Body of pancreas (tissue), 4 donors: ENCODE results near the gene TNNC1.

ENCODE experiments used
- POLR2A ChIP-seq, 3 donors: fragments of 450-650 bp; IDR thresholded peaks; one replicate each; pipeline ENCODE4 v1.6.1; 2016; ENCODE audit warnings: antibody characterized with exemption in 3 of 3, mild to moderate bottlenecking in 2 of 3
- TF ChIP-seq, protein P1 (sequence below), 7 experiments: fragments of 450-650 bp in 4 of 7; fragments of 200-600 bp in 3 of 7; sonication (generic) in 3 of 7; IDR thresholded peaks; one replicate each; pipeline ENCODE4 v1.5.1; 2016 to 2019; ENCODE audit warnings: antibody characterized with exemption in 7 of 7

DNA sequence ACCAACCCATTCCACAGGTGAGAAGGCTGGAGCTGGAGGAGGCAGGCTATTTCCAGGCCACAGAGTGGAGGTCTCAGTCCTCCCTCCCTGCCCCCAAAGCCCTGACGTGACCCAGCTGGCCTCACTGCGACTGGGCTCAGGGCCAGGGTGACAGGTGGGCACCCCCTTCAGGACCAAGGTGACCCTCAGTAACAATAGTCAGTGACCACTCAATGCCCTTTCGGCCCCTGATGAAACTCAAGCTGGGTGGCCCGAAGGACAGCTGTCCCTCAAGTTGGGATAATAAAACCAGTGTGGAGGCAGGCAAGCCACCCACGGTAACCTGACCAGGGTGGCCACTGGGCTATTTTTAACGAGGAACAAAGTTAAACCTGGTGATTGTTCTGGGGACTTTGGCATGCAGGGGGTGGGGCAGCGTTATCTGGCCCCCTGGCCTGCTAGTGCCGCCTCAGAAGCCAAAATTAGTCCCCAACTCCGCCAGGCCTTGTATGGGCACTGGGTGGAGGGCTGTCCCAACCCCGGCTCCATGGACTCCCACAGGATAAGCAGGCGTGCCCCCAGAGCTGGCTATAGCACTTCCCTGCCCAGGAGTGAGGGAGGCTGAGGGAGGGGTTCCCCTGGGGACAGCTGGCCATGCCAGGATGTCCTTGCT lies 1.1 kb downstream of the TNNC1 start:
- TF ChIP-seq POLR2A (IDR thresholded peaks at IDR 0.05) = no peak
- TF ChIP-seq, protein P1, sequence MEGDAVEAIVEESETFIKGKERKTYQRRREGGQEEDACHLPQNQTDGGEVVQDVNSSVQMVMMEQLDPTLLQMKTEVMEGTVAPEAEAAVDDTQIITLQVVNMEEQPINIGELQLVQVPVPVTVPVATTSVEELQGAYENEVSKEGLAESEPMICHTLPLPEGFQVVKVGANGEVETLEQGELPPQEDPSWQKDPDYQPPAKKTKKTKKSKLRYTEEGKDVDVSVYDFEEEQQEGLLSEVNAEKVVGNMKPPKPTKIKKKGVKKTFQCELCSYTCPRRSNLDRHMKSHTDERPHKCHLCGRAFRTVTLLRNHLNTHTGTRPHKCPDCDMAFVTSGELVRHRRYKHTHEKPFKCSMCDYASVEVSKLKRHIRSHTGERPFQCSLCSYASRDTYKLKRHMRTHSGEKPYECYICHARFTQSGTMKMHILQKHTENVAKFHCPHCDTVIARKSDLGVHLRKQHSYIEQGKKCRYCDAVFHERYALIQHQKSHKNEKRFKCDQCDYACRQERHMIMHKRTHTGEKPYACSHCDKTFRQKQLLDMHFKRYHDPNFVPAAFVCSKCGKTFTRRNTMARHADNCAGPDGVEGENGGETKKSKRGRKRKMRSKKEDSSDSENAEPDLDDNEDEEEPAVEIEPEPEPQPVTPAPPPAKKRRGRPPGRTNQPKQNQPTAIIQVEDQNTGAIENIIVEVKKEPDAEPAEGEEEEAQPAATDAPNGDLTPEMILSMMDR (IDR thresholded peaks at IDR 0.05) = no peak
